Sigmoid colon (tissue), 4 donors: ENCODE results near the gene LCT.

Source experiments
- EP300 ChIP-seq, 4 donors: sonication (generic); formaldehyde crosslinking; IDR thresholded peaks; one replicate each; pipeline ENCODE4 v1.6.1; 2017; ENCODE audit warnings: antibody characterized with exemption in 4 of 4
- TF ChIP-seq, protein P1 (sequence below), 4 experiments: fragments of 450-650 bp in 3 of 4; fragments of 200-600 bp in 1 of 4; IDR thresholded peaks; one replicate each; pipeline ENCODE4 v1.5.1; 2016 to 2019; ENCODE audit warnings: antibody characterized with exemption in 4 of 4, mild to moderate bottlenecking in 3 of 4, moderate library complexity in 2 of 4

DNA sequence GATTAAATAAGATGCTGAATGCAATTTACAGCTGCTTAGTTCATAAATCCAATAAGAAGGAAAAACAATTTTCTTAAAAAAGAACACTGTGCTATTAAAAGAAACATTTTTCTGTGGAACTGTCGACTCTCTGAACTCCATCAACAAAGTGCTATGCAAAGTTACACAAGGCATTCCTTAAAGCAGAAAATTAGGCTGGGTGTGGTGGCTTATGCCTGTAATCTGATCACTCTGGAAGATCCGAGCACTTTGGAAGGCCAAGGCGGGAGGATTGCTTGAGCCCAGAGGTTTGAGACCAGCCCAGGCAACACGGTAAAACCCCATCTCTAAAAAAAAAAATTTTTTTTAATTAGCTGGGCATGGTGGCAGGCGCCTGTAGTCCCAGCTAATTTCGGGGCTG is 26.2 kb upstream of the LCT start:
- no peak for TF ChIP-seq EP300 (IDR thresholded peaks at IDR 0.05)
- TF ChIP-seq, protein P1, sequence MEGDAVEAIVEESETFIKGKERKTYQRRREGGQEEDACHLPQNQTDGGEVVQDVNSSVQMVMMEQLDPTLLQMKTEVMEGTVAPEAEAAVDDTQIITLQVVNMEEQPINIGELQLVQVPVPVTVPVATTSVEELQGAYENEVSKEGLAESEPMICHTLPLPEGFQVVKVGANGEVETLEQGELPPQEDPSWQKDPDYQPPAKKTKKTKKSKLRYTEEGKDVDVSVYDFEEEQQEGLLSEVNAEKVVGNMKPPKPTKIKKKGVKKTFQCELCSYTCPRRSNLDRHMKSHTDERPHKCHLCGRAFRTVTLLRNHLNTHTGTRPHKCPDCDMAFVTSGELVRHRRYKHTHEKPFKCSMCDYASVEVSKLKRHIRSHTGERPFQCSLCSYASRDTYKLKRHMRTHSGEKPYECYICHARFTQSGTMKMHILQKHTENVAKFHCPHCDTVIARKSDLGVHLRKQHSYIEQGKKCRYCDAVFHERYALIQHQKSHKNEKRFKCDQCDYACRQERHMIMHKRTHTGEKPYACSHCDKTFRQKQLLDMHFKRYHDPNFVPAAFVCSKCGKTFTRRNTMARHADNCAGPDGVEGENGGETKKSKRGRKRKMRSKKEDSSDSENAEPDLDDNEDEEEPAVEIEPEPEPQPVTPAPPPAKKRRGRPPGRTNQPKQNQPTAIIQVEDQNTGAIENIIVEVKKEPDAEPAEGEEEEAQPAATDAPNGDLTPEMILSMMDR (IDR thresholded peaks at IDR 0.05), result no peak
